A673 (cell line): ENCODE measurements around the gene GRIK3. TPM values are rescaled to one million over a fixed set of nuclear protein-coding genes. Genes with fewer than 3 reads are reported as not detected.

Source experiments
- BruUV-seq: library from RNA; stranded (reverse); fragments of 400-500 nt; replicated peaks from 2 replicates; lab custom pipeline; 2021; lab: Mats Ljungman, UMichigan
- CTCF ChIA-PET: fragments of 300-600 bp; sonication (Branson Sonifier 250); formaldehyde crosslinking; loops from one replicate; lab custom pipeline; 2022; ENCODE audit warnings: antibody characterized with exemption; lab: Charles Lee
- POLR2A ChIA-PET: fragments of 300-600 bp; sonication (Branson Sonifier 250); formaldehyde crosslinking; loops from one replicate; lab custom pipeline; 2022; ENCODE audit warnings: antibody characterized with exemption; ENCODE audit not compliant: low non-redundant PET; lab: Charles Lee
- DNase-seq: peaks from one replicate; pipeline ENCODE4 v3.0.0-alpha.2; 2015; ENCODE audit warnings: low spot score
- H3K27ac ChIP-seq: fragments of 200-600 bp; sonication (generic); 2 replicates; pipeline ENCODE4 v1.5.1; 2016; ENCODE audit warnings: mixed run types, low read depth, mild to moderate bottlenecking, mixed read lengths, antibody characterized with exemption, low read length; ENCODE audit not compliant: poor library complexity, severe bottlenecking
- H3K27me3 ChIP-seq: fragments of 200-600 bp; sonication (generic); replicated peaks from 2 replicates; pipeline ENCODE4 v1.6.1; 2017; ENCODE audit warnings: mixed run types, low read depth, mild to moderate bottlenecking, mixed read lengths, antibody characterized with exemption, low read length; ENCODE audit not compliant: insufficient read depth, poor library complexity
- H3K36me3 ChIP-seq: fragments of 200-600 bp; sonication (generic); 2 replicates; pipeline ENCODE4 v1.6.1; 2016; ENCODE audit warnings: mixed run types, mild to moderate bottlenecking, mixed read lengths, antibody characterized with exemption, low read length; ENCODE audit not compliant: insufficient read depth, poor library complexity, severe bottlenecking
- H3K4me1 ChIP-seq: fragments of 200-600 bp; sonication (generic); 2 replicates; pipeline ENCODE4 v1.6.1; 2017; ENCODE audit warnings: mixed run types, mild to moderate bottlenecking, mixed read lengths, antibody characterized with exemption, low read length; ENCODE audit not compliant: insufficient read depth, poor library complexity, severe bottlenecking
- H3K4me3 ChIP-seq: fragments of 200-600 bp; sonication (generic); 2 replicates; pipeline ENCODE4 v1.5.1; 2016; ENCODE audit warnings: low read depth, mixed run types, mild to moderate bottlenecking, mixed read lengths, low read length; ENCODE audit not compliant: poor library complexity, severe bottlenecking
- H3K9me3 ChIP-seq: fragments of 200-600 bp; sonication (generic); 2 replicates; pipeline ENCODE4 v1.6.1; 2016; ENCODE audit warnings: mixed run types, low read depth, mild to moderate bottlenecking, mixed read lengths, antibody characterized with exemption, low read length; ENCODE audit not compliant: poor library complexity, severe bottlenecking
- CTCF ChIP-seq: fragments of 300-800, 200-600 bp; sonication (generic); conservative IDR thresholded peaks from 2 replicates; pipeline ENCODE4 v1.5.1; 2017; ENCODE audit warnings: low read depth, mild to moderate bottlenecking, antibody characterized with exemption, low read length, moderate library complexity, mixed read lengths
- EZH2 ChIP-seq: fragments of 200-600 bp; sonication (generic); IDR thresholded peaks from 2 replicates; pipeline ENCODE4 v1.6.1; 2017; ENCODE audit warnings: borderline replicate concordance, low read depth, mild to moderate bottlenecking, mixed read lengths, antibody characterized with exemption, low read length; ENCODE audit not compliant: poor library complexity, severe bottlenecking
- intact Hi-C: fragments of 100-400 bp; cut with micrococcal nuclease; formaldehyde crosslinking; loops from one replicate; pipeline ENCODE4 v1.10.0; 2022; ENCODE audit not compliant: unreplicated experiment
- total RNA-seq: library from RNA; stranded (reverse); gene quantifications from 2 replicates; pipeline ENCODE4 v1.2.3, GENCODE V29; 2021

GRIK3 gene
- total RNA-seq, 1 experiment from 2014 or later, result 0.17 TPM

DNA sequence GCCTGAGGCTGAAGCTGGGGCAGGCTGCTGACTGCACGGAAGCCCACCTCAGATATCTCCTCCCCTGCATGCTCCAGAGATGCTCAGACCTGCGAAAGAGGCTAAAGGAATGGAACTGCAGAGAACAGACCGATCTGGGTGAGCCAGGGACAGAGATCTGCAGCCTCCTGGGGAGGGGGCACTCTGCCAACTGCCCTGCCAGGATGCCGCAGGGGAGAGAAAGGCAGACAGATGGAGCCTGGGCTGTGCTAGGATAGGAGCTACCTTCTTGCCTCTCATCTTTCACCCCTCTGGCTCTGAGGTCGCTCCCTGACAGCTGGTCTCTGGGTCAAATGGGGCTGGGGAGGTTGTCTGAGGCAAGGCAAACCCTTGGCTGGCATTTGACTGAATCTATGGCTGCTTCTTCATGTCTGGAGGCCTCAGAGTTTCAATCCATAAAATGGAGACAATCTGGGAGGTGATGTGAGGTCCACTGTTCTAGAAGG lies 238.2 kb downstream of the GRIK3 start:
- no peak for DNase-seq
- Histone ChIP-seq H3K4me3 (no peak overlapping the region), H3K4me1 (no peaks in the 10 kb centered on the region), H3K27ac (no peak overlapping the region), H3K27me3 (no peaks in the 10 kb centered on the region), H3K9me3 (no peaks in the 10 kb centered on the region), H3K36me3 (no peaks in the 10 kb centered on the region)
- BruUV-seq, result no TSS peak
- TF ChIP-seq CTCF (no peak), EZH2 (no peak)
- CTCF ChIA-PET, result no interaction called here
- POLR2A ChIA-PET, result no interaction called here
- intact Hi-C loops, result no loop called here

GRCh38 chr1:36794460-36794859 lies 239.9 kb downstream of the GRIK3 start:
- H3K4me1 ChIP-seq, result peaks cover 6% of the 10 kb centered on the region
- no peak for DNase-seq
- H3K36me3 ChIP-seq, result no peaks in the 10 kb centered on the region
- no peaks in the 10 kb centered on the region for H3K9me3 ChIP-seq
- no peak overlapping the region for H3K4me3 ChIP-seq
- CTCF ChIA-PET, result no interaction called here
- TF ChIP-seq EZH2, result no peak
- TF ChIP-seq CTCF, result no peak
- no peak overlapping the region for H3K27ac ChIP-seq
- no peaks in the 10 kb centered on the region for H3K27me3 ChIP-seq
- no TSS peak for BruUV-seq
- intact Hi-C loops, result no loop called here
- POLR2A ChIA-PET, result no interaction called here

DNA sequence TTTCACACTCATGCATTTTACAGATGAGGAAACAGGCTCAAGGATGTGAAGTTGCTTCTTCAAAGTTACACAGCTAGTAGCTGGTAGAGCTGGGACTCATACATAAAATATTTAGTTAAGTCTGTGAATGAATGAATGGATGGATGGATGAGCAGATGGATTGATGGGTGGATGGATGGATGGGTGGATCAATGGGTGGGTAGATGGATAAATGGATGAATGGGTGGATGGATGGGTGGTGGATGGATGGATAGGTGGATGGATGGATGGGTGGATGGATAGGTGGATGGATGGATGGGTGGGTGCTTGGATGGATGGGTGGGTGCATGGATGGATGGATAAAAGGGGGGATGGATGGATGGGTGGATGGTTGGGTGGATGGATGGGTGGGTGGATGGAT lies 240.9 kb downstream of the GRIK3 start:
- no peak for DNase-seq
- no peak overlapping the region for H3K4me3 ChIP-seq
- intact Hi-C loops, result no loop called here
- H3K9me3 ChIP-seq, result no peaks in the 10 kb centered on the region
- H3K27ac ChIP-seq, result no peak overlapping the region
- POLR2A ChIA-PET, result interaction anchor here (0.6 kb wide), 1 partner anchor 638 kb away, joined by 10 read pairs; no protein-coding TSS in a partner anchor
- BruUV-seq, result no TSS peak
- CTCF ChIA-PET, result no interaction called here
- no peaks in the 10 kb centered on the region for H3K27me3 ChIP-seq
- peaks cover 6% of the 10 kb centered on the region for H3K4me1 ChIP-seq
- TF ChIP-seq EZH2, result no peak
- TF ChIP-seq CTCF, result no peak
- H3K36me3 ChIP-seq, result no peaks in the 10 kb centered on the region
